ENCODE results near the gene ECHDC3.

DNA sequence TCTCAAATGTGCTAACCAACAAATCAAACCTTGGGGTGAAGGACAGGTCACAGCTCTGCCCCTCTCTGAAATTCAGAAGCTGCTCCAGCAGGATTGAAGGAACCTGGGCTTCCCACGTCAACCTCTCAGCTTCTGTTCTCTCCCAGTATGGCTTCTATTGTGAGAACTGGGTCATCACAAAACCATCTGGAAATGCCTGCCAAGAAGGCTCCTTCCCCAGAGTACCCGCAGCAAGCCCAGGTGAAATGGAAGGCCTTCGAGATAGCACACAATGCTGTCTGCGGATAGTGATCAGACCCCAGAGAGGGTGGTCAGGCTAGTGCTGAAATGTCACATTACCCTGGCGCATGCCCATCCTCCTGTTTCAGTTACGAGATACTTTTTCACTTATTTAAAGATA lies 64.5 kb downstream of the ECHDC3 start:
- TF ChIP-seq, protein P1, sequence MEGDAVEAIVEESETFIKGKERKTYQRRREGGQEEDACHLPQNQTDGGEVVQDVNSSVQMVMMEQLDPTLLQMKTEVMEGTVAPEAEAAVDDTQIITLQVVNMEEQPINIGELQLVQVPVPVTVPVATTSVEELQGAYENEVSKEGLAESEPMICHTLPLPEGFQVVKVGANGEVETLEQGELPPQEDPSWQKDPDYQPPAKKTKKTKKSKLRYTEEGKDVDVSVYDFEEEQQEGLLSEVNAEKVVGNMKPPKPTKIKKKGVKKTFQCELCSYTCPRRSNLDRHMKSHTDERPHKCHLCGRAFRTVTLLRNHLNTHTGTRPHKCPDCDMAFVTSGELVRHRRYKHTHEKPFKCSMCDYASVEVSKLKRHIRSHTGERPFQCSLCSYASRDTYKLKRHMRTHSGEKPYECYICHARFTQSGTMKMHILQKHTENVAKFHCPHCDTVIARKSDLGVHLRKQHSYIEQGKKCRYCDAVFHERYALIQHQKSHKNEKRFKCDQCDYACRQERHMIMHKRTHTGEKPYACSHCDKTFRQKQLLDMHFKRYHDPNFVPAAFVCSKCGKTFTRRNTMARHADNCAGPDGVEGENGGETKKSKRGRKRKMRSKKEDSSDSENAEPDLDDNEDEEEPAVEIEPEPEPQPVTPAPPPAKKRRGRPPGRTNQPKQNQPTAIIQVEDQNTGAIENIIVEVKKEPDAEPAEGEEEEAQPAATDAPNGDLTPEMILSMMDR (conservative IDR thresholded peaks at IDR 0.05; ENCODE audit: low read length), result no peak
- TF ChIP-seq EZH2phosphoT487 (IDR thresholded peaks at IDR 0.05; ENCODE audit: borderline replicate concordance), result no peak

Measured in Loucy (cell line).